HK-2 (cell line): Measurements from ENCODE around the gene TMCC1.
"Not testable (repeated sequence)": the region's sequence is repeated elsewhere in the genome, so short reads cannot be mapped to it uniquely, and the experiment has no call there.

Experiments
- DNase-seq: peaks from one replicate; pipeline ENCODE4 v3.0.0-alpha.2; 2018; ENCODE audit not compliant: unreplicated experiment

The TMCC1 gene

GRCh38 chr3:129650256-129650872, 243.1 kb downstream of the TMCC1 start:
- peak; percentile 54 for DNase-seq

- DNase-seq, result no peak
Observed at GRCh38 chr3:129648391-129648790, 245.1 kb downstream of the TMCC1 start.

- DNase-seq, result no peak
Observed at GRCh38 chr3:129645286-129645685, 248.2 kb downstream of the TMCC1 start.

GRCh38 chr3:129644836-129645235, 248.7 kb downstream of the TMCC1 start:
- no peak for DNase-seq

GRCh38 chr3:129641567-129642260, 251.8 kb downstream of the TMCC1 start:
- not testable (repeated sequence) for DNase-seq

- not testable (repeated sequence) for DNase-seq
Observed at GRCh38 chr3:129640985-129641384, 252.5 kb downstream of the TMCC1 start.

- no peak for DNase-seq
Observed at GRCh38 chr3:129638481-129638880, 255.0 kb downstream of the TMCC1 start.

GRCh38 chr3:129636082-129636481, 257.4 kb downstream of the TMCC1 start:
- DNase-seq, result no peak

GRCh38 chr3:129635656-129636055, 257.9 kb downstream of the TMCC1 start:
- DNase-seq, result no peak

GRCh38 chr3:129633751-129634481, 259.6 kb downstream of the TMCC1 start:
- no peak for DNase-seq

- DNase-seq, result no peak
Observed at GRCh38 chr3:129632977-129633376, 260.5 kb downstream of the TMCC1 start.

GRCh38 chr3:129632556-129632955, 261.0 kb downstream of the TMCC1 start:
- DNase-seq, result no peak

- DNase-seq, result no peak
Observed at GRCh38 chr3:129632056-129632455, 261.5 kb downstream of the TMCC1 start.

GRCh38 chr3:129629011-129629410, 264.5 kb downstream of the TMCC1 start:
- no peak for DNase-seq

- DNase-seq, result no peak
Observed at GRCh38 chr3:129628169-129628522, 265.4 kb downstream of the TMCC1 start.

GRCh38 chr3:129627350-129628168, 266.0 kb downstream of the TMCC1 start:
- peak; percentile 84 for DNase-seq

- DNase-seq, result peak; percentile 96
Observed at GRCh38 chr3:129626744-129627349, 266.7 kb downstream of the TMCC1 start.

GRCh38 chr3:129625072-129625874, 268.2 kb downstream of the TMCC1 start:
- DNase-seq, result no peak

GRCh38 chr3:129624347-129625071, 269.0 kb downstream of the TMCC1 start:
- DNase-seq, result no peak

GRCh38 chr3:129623447-129624118, 269.9 kb downstream of the TMCC1 start:
- DNase-seq, result no peak
